Large intestine (tissue), 3 donors: ENCODE results near the gene EIPR1. TPM values are rescaled to one million over a fixed set of nuclear protein-coding genes. Genes with fewer than 3 reads are reported as not detected.

Experiments
- DNase-seq, 2 donors: peaks; one replicate each; pipeline versions ENCODE4 v3.0.0 to v3.0.0-alpha.2; 2013
- H3K27ac ChIP-seq: one replicate; pipeline ENCODE4 v1.5.1; 2013; ENCODE audit warnings: low read length
- H3K27me3 ChIP-seq: 2 replicates; pipeline ENCODE4 v1.6.1; 2013; ENCODE audit warnings: low read length; ENCODE audit not compliant: control insufficient read depth, insufficient read depth
- H3K36me3 ChIP-seq: 2 replicates; pipeline ENCODE4 v1.6.1; 2013; ENCODE audit warnings: low read length; ENCODE audit not compliant: control insufficient read depth, insufficient read depth
- H3K4me1 ChIP-seq: one replicate; pipeline ENCODE4 v1.6.1; 2013; ENCODE audit warnings: low read length; ENCODE audit not compliant: control insufficient read depth, insufficient read depth
- H3K4me3 ChIP-seq: one replicate; pipeline ENCODE4 v1.5.1; 2013; ENCODE audit warnings: low read length
- H3K9me3 ChIP-seq: one replicate; pipeline ENCODE4 v1.6.1; 2013; ENCODE audit warnings: mild to moderate bottlenecking, low read depth, low read length, moderate library complexity; ENCODE audit not compliant: control insufficient read depth
- WGBS: methylation state at CpG from one replicate; pipeline ENCODE4 v1.1.5; 2013; ENCODE audit warnings: low lambda C conversion rate; ENCODE audit not compliant: insufficient coverage; 5-methylcytosine and 5-hydroxymethylcytosine counted together
- polyA plus RNA-seq: library from polyadenylated mRNA; unstranded; fragments of 120-200 nt; gene quantifications from one replicate; pipeline ENCODE4 v1.2.1, GENCODE V29; 2013

Gene EIPR1
- polyA plus RNA-seq, 1 donor, result 22.5 TPM

DNA sequence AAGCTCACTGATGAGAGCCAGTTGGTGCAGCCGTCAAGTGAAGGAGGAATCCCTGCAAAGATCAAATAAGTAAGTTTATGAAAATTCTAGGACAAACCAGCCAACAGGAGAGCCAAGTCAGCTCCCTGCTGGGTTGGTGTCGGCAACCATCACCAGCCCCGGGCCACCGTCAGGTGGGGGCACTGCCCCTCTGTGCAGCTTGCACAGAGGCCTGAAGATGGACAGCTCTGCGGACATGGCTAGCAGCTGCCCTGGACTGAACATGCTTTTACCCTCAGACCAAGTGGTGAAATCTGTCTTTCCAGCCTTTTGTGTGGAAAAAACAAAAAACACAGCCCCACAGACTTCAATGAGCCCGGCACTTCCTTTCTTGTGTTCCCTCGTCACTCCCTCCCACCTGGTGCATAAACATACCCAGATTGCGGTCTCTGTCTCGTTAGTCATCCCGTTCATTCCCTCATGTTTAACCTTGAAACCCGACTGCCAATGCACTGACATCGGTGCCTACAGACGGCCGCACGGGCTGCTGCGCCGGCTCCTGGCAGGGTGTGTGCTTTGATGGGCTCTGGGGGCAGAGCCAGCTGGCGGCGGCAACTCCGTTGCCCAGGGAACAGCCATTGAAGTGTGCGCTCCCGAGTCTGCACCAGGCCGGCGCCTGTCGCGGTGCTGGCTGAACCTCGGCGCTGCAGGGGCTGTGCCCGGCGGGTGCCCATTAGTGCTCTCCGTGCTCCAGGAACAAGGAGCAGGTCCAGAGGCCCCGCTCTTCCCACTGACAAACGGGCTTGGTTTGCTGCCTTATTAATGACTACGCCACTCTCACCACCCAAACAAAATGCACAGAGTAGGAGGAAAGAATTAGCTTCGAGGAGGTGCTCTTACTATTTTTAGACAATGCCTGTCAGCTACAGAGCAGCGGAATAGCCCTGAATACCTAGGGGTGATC, 95.3 kb downstream of the EIPR1 start:
- no peak for DNase-seq
- 83% methylated on average over 2 of the region's 36 CpGs for WGBS
- peak overlapping the region; percentile 15 for H3K27ac ChIP-seq
- no peaks in the 10 kb centered on the region for H3K27me3 ChIP-seq
- no peak overlapping the region for H3K4me3 ChIP-seq
- H3K9me3 ChIP-seq, result peaks cover 2% of the 10 kb centered on the region
- no peaks in the 10 kb centered on the region for H3K4me1 ChIP-seq
- no peaks in the 10 kb centered on the region for H3K36me3 ChIP-seq

- Histone ChIP-seq H3K27ac (no peak overlapping the region), H3K36me3 (no peaks in the 10 kb centered on the region), H3K4me1 (no peaks in the 10 kb centered on the region), H3K9me3 (peaks cover 5% of the 10 kb centered on the region), H3K4me3 (no peak overlapping the region), H3K27me3 (no peaks in the 10 kb centered on the region)
- WGBS, result 70% methylated on average over 1 of the region's 13 CpGs
- DNase-seq, result no peak
These were observed 96.7 kb downstream of the EIPR1 start for GRCh38 chr2:3280683-3281520.

DNA sequence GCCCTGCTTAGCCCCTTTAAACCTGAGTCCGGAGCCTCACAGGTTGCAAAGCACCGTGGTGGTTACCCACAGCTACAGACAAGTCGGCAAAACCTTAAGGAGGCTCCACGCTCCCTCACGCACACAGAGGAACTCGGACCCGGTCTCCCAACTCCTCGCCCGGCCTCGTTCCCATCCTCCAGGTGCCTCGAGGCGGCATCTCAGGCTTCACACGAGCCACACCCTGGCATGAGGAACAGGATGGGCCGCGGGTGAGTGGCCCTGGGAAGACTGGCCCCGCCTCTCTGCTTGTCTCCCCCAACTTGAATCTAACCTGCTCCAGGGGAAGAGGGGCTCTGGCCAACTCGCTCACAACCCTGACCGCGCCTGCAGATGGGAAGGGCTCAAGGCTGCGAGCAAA, 97.4 kb downstream of the EIPR1 start:
- Histone ChIP-seq H3K27me3 (no peaks in the 10 kb centered on the region), H3K4me1 (no peaks in the 10 kb centered on the region), H3K9me3 (peaks cover 5% of the 10 kb centered on the region), H3K27ac (no peak overlapping the region), H3K4me3 (no peak overlapping the region), H3K36me3 (no peaks in the 10 kb centered on the region)
- no peak for DNase-seq
- WGBS, result no CpG with 5 or more reads among the region's 20 CpGs

DNA sequence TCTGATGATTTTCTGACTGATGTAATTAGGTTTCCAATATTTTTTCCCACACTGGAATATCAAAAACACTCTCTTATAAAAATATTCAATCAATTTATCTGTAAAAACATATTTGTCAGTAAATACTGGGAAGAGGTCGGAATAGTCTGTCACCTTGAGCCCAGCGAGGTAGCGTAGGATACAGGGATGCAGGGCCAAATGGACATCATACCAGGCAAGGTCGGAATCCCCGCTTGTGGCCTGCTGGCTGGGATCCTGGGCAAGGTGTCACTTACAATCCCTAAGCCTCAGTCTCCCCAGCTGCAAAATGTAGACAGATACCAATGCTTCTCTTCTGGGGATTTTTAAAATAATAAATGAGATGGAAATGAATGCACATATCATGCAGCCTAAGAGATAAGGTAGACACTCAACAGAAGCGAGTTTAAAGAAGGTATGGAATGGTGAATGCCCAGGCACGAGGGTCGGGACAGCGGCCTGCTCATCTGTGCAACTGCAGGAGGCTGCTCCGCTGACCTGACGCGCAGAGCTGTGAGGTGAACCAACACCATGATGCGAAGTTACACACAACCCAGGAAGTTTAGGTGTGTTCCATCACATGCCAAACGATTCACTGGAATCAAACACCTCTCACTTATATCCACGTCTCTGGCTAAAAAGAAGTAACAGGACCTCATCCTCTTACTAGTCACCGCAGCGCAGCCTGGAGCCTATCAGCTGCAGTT, 98.2 kb downstream of the EIPR1 start:
- Histone ChIP-seq H3K36me3 (no peaks in the 10 kb centered on the region), H3K4me1 (no peaks in the 10 kb centered on the region), H3K27me3 (no peaks in the 10 kb centered on the region), H3K4me3 (no peak overlapping the region), H3K27ac (no peak overlapping the region), H3K9me3 (peaks cover 10% of the 10 kb centered on the region)
- no peak for DNase-seq
- WGBS, result no CpG with 5 or more reads among the region's 17 CpGs

DNA sequence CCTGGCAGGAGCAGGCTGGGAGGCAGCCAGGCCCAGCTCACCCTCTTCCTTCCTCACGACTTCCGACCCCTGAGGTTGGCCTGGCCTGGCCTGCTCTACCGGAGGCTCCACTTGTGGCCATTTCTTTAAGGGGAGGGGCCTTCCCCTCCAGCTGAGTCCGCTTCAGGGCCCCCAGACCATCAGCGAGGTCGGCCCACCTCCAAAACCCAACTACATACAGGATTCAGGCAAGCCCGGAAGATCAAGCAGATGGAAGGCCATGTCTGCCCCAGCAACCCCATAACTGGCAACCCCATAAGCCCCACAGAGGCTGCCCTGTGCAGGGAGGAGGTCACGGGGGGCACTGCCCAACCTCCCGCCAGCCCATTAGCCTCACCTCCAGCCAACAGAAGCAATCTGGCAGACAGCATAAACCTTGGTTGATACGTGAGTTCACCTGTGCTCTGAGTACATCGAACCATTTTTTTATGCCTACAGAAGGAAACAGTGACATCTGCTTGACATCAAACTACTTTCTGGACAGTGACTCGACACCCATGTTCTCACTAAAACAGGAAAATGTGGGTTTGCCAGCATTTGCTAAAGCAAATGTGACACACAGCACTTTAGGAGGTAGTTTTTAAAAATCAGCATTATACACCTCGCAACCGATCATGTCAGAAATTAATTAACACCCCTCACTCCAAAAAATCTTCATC, 98.9 kb downstream of the EIPR1 start:
- no peak for DNase-seq
- Histone ChIP-seq H3K9me3 (peaks cover 10% of the 10 kb centered on the region), H3K27me3 (no peaks in the 10 kb centered on the region), H3K4me1 (no peaks in the 10 kb centered on the region), H3K27ac (no peak overlapping the region), H3K4me3 (no peak overlapping the region), H3K36me3 (no peaks in the 10 kb centered on the region)
- 100% methylated on average over 2 of the region's 14 CpGs for WGBS

- Histone ChIP-seq H3K4me1 (no peaks in the 10 kb centered on the region), H3K27ac (no peak overlapping the region), H3K4me3 (no peak overlapping the region), H3K27me3 (no peaks in the 10 kb centered on the region), H3K9me3 (peaks cover 10% of the 10 kb centered on the region), H3K36me3 (no peaks in the 10 kb centered on the region)
- DNase-seq, result no peak
- WGBS, result no CpG with 5 or more reads among the region's 16 CpGs
These were observed 99.7 kb downstream of the EIPR1 start for GRCh38 chr2:3277748-3278520.

DNA sequence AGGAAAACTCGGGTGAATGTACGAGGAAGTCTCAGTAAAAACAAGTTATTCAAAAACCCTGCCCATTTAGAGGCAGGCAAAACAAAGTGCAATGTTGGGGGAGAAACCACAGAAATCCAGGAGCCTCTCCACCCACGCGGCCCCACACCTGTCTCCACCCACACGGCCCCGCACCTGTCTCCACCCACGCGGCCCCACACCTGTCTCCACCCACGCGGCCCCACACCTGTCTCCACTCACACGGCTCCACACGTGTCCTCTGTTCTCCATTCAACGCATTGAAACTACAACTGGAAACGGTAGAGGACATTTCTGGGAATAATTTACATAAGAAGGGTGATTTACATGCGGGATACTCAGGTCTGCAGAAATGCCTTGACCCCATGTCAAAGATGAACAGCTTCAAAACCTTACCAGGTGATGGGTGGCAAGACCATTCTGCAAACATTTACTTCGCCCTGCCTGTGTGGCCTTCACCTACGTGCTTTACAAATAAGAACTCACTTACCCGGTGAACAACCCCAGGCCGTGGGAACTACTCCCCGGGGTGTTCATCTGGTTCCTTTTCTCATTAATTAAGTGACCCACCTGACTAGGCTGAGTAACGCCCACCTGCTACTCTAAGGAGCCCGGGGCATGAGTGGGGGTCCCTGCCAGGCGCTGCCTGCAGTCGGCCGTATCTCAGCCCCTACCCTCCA, 100.4 kb downstream of the EIPR1 start:
- whole genome bisulfite sequencing, result 76% methylated on average over 2 of the region's 25 CpGs
- no peak for DNase-seq
- Histone ChIP-seq H3K27me3 (no peaks in the 10 kb centered on the region), H3K9me3 (peaks cover 10% of the 10 kb centered on the region), H3K4me1 (no peaks in the 10 kb centered on the region), H3K4me3 (no peak overlapping the region), H3K36me3 (no peaks in the 10 kb centered on the region), H3K27ac (no peak overlapping the region)

GRCh38 chr2:3272761-3273160, 104.9 kb downstream of the EIPR1 start:
- no peaks in the 10 kb centered on the region for H3K36me3 ChIP-seq
- H3K27ac ChIP-seq, result no peak overlapping the region
- peaks cover 14% of the 10 kb centered on the region for H3K9me3 ChIP-seq
- H3K27me3 ChIP-seq, result no peaks in the 10 kb centered on the region
- no peaks in the 10 kb centered on the region for H3K4me1 ChIP-seq
- H3K4me3 ChIP-seq, result no peak overlapping the region
- DNase-seq, result no peak
- no CpG with 5 or more reads among the region's 7 CpGs for WGBS

GRCh38 chr2:3270095-3270478, 107.5 kb downstream of the EIPR1 start:
- no peaks in the 10 kb centered on the region for H3K27me3 ChIP-seq
- no CpG with 5 or more reads among the region's 8 CpGs for WGBS
- no peak for DNase-seq
- peaks cover 8% of the 10 kb centered on the region for H3K9me3 ChIP-seq
- no peaks in the 10 kb centered on the region for H3K4me1 ChIP-seq
- no peak overlapping the region for H3K27ac ChIP-seq
- no peak overlapping the region for H3K4me3 ChIP-seq
- H3K36me3 ChIP-seq, result no peaks in the 10 kb centered on the region
